ENCODE data around the gene USP53. TPM values are rescaled to one million over a fixed set of nuclear protein-coding genes. Genes with fewer than 3 reads are reported as not detected.

USP53 gene
- 34.5 and 52.7 TPM in 2 replicates for total RNA-seq

GRCh38 chr4:119212234-119212963 is at the start of gene USP53:
TSS of gene USP53 (plus strand) at chr4:119212713. CDS start at chr4:119239760, 27,047 bp downstream.

GRCh38 chr4:119321921-119322687 is 109.6 kb downstream of the USP53 start, which contains the start of gene FABP2:
TSS of gene FABP2 (minus strand) at chr4:119322138. CDS start at chr4:119322102, 36 bp downstream.

Other genes with a start within 250 kb of the USP53 start
- 0.16 and 1.8 TPM in 2 replicates for gene MYOZ2, start 76.9 kb upstream of the USP53 start, total RNA-seq
- not detected in 2 replicates for gene FABP2, start 109.4 kb downstream of the USP53 start, total RNA-seq

All from cardiac atrium fibroblast (primary cell).